Smooth muscle cell (in vitro differentiated cells): ENCODE data around the gene VWC2. TPM values are rescaled to one million over a fixed set of nuclear protein-coding genes. Genes with fewer than 3 reads are reported as not detected.
A peak's percentile ranks its signal among the peaks of the same experiment; 100 is the strongest.

ENCODE experiments used
- DNase-seq: peaks from one replicate; lab custom pipeline; 2025; ENCODE audit not compliant: unreplicated experiment; lab: John Stamatoyannopoulos, UW
- H2AFZ ChIP-seq: fragments of 200-600 bp; sonication (generic); 2 replicates; pipeline ENCODE4 v1.6.0; 2016; ENCODE audit warnings: antibody characterized with exemption, low read depth, mild to moderate bottlenecking
- H3F3A ChIP-seq: fragments of 200-600 bp; sonication (generic); 2 replicates; pipeline ENCODE4 v1.6.0; 2017; ENCODE audit warnings: antibody characterized with exemption, low read depth
- H3K27ac ChIP-seq: fragments of 200-600 bp; sonication (generic); 2 replicates; pipeline ENCODE4 v1.5.1; 2016; ENCODE audit warnings: low read depth, mild to moderate bottlenecking
- H3K27me3 ChIP-seq: fragments of 200-600 bp; sonication (generic); 2 replicates; pipeline ENCODE4 v1.6.1; 2016; ENCODE audit warnings: low read depth, mild to moderate bottlenecking
- H3K36me3 ChIP-seq: fragments of 200-600 bp; sonication (generic); 2 replicates; pipeline ENCODE4 v1.5.1; 2016; ENCODE audit warnings: low read depth
- H3K4me1 ChIP-seq: fragments of 200-600 bp; sonication (generic); 2 replicates; pipeline ENCODE4 v1.5.1; 2016; ENCODE audit warnings: low read depth
- H3K4me2 ChIP-seq: fragments of 200-600 bp; sonication (generic); 2 replicates; pipeline ENCODE4 v1.6.0; 2016; ENCODE audit warnings: mild to moderate bottlenecking
- H3K4me3 ChIP-seq: fragments of 200-600 bp; sonication (generic); 2 replicates; pipeline ENCODE4 v1.5.1; 2016; ENCODE audit warnings: mild to moderate bottlenecking
- H3K79me2 ChIP-seq: fragments of 200-600 bp; sonication (generic); 2 replicates; pipeline ENCODE4 v1.6.0; 2016; ENCODE audit warnings: low read depth, mild to moderate bottlenecking
- H3K9ac ChIP-seq: fragments of 200-600 bp; sonication (generic); 2 replicates; pipeline ENCODE4 v1.6.0; 2016; ENCODE audit warnings: low read depth
- H3K9me3 ChIP-seq: fragments of 200-600 bp; sonication (generic); replicated peaks from 2 replicates; pipeline ENCODE4 v1.5.1; 2016; ENCODE audit warnings: low read depth
- H4K20me1 ChIP-seq: fragments of 200-600 bp; sonication (generic); 2 replicates; pipeline ENCODE4 v1.6.0; 2016; ENCODE audit warnings: low read depth
- WGBS: methylation state at CpG from one replicate; pipeline ENCODE4 v1.1.7; 2016; ENCODE audit warnings: low lambda C conversion rate; 5-methylcytosine and 5-hydroxymethylcytosine counted together
- polyA plus RNA-seq: library from polyadenylated mRNA; unstranded; fragments of >200 nt; fragmentation: Nextera tagmentation; extraction: Ambion mirVana; gene quantifications from 2 replicates; pipeline ENCODE4 v1.2.1, GENCODE V29; 2016
- total RNA-seq: library from RNA; depleted of rRNA; stranded (reverse); fragments of >200 nt; gene quantifications from 2 replicates; pipeline ENCODE4 v1.2.3, GENCODE V29; 2014
- TF ChIP-seq, protein P1 (sequence below): fragments of 200-600 bp; sonication (generic); IDR thresholded peaks from 2 replicates; pipeline ENCODE4 v1.5.1; 2017; ENCODE audit warnings: borderline replicate concordance, mild to moderate bottlenecking, antibody characterized with exemption; ENCODE audit not compliant: insufficient read depth, poor library complexity, severe bottlenecking

Gene VWC2
- not detected in 2 replicates for total RNA-seq
- not detected in 2 replicates for polyA plus RNA-seq

DNA sequence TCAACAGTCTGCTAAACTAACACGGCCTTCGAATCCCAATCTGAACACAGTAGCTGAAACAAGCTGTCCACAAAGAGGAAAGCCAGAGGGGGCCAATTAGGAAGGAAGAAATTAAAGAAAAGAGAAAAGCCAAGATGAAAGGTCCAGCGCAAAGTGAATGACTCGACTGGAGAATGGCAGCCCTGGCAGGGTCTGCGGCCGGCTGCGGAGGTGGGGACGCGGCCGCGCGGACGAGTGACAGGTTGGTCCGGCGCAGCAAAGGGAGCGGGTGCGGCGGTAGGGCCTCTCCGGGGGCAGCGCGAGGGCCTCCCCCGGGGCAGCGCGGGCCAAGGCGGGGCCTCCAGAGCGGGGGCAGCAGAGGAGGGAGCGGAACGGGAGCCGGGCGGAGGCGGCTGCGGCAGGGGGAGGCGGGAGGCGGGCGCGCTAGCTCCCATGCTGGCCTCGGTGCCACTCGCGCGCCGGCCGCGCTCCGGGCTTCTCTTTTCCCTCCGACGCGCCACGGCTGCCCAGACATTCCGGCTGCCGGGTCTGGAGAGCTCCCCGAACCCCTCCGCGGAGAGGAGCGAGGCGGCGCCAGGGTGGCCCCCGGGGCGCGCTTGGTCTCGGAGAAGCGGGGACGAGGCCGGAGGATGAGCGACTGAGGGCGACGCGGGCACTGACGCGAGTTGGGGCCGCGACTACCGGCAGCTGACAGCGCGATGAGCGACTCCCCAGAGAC lies at the start of gene VWC2:
TSS of gene VWC2 (plus strand) at position 421 of the 718 bp plus-strand sequence. CDS start 1,798 bp downstream, outside the sequence.
- Histone ChIP-seq H3K27me3 (peaks cover 98% of the 10 kb centered on the region), H2AFZ (no peak within 1 kb of the TSS), H3K4me3 (peak within 1 kb of the TSS; percentile 44), H3K4me1 (peaks cover 18% of the 10 kb centered on the region), H3K79me2 (no peaks in the 10 kb centered on the region), H4K20me1 (no peaks in the 10 kb centered on the region), H3K9me3 (no peaks in the 10 kb centered on the region), H3K36me3 (no peaks in the 10 kb centered on the region), H3K4me2 (peak within 1 kb of the TSS; percentile 90), H3F3A (no peaks in the 10 kb centered on the region), H3K27ac (no peak within 1 kb of the TSS), H3K9ac (no peak within 1 kb of the TSS)
- no peak for DNase-seq
- 2% methylated on average over 50 of the region's 75 CpGs for WGBS
- TF ChIP-seq, protein P1, sequence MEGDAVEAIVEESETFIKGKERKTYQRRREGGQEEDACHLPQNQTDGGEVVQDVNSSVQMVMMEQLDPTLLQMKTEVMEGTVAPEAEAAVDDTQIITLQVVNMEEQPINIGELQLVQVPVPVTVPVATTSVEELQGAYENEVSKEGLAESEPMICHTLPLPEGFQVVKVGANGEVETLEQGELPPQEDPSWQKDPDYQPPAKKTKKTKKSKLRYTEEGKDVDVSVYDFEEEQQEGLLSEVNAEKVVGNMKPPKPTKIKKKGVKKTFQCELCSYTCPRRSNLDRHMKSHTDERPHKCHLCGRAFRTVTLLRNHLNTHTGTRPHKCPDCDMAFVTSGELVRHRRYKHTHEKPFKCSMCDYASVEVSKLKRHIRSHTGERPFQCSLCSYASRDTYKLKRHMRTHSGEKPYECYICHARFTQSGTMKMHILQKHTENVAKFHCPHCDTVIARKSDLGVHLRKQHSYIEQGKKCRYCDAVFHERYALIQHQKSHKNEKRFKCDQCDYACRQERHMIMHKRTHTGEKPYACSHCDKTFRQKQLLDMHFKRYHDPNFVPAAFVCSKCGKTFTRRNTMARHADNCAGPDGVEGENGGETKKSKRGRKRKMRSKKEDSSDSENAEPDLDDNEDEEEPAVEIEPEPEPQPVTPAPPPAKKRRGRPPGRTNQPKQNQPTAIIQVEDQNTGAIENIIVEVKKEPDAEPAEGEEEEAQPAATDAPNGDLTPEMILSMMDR, result no peak

DNA sequence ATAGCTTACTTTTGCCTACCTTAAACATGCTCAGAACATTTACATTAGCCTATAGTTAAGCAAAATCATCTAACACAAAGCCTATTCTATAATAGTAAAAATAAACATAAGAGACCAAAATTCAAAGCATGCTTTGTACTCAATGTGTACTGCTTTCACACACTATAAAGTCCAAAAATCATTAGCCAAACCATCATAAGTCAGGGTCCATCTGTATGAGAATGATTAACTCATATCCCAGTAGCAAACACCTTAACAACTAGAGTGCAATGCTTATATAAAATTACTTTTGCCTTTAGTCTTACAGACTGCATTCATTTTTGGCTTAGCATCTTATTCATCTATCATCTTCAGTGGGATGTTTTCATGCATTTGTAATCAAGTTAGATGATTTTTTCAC lies 49.4 kb upstream of the VWC2 start:
- Histone ChIP-seq H3K4me2 (no peak overlapping the region), H3F3A (no peaks in the 10 kb centered on the region), H3K79me2 (no peaks in the 10 kb centered on the region), H3K9ac (no peak overlapping the region), H3K36me3 (no peaks in the 10 kb centered on the region), H3K4me3 (no peak overlapping the region), H4K20me1 (no peaks in the 10 kb centered on the region), H3K27me3 (no peaks in the 10 kb centered on the region), H2AFZ (no peak overlapping the region), H3K9me3 (no peaks in the 10 kb centered on the region), H3K27ac (no peak overlapping the region), H3K4me1 (no peaks in the 10 kb centered on the region)
- no peak for DNase-seq
- TF ChIP-seq, protein P1, result no peak

DNA sequence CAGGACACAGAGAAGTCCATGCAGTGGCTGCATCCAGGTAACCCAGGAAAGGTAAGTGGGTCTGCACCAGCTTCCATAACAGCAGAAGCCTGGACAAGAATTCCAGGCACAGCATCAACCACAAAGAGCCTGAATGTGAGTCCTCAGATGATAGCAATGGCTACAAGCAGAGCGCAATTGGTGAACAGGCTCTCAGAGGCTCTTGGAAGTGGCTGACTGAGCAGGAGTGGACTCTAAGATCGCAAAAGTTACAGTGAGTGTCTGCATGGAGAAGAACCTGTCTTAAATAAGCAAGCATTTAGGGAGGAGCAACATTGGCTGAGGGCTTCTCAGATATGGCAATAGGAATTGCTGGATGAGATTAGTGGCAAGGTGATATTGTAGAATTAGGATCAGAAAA lies 41.6 kb upstream of the VWC2 start:
- Histone ChIP-seq H3K9me3 (no peaks in the 10 kb centered on the region), H3K9ac (no peak overlapping the region), H3K27me3 (no peaks in the 10 kb centered on the region), H3K4me3 (no peak overlapping the region), H4K20me1 (no peaks in the 10 kb centered on the region), H3K36me3 (no peaks in the 10 kb centered on the region), H3K4me1 (no peaks in the 10 kb centered on the region), H3F3A (no peaks in the 10 kb centered on the region), H3K4me2 (no peak overlapping the region), H3K27ac (no peak overlapping the region), H2AFZ (no peak overlapping the region), H3K79me2 (no peaks in the 10 kb centered on the region)
- DNase-seq, result no peak
- WGBS, result 50% methylated on average over 2 of the region's 2 CpGs
- TF ChIP-seq, protein P1, result no peak

DNA sequence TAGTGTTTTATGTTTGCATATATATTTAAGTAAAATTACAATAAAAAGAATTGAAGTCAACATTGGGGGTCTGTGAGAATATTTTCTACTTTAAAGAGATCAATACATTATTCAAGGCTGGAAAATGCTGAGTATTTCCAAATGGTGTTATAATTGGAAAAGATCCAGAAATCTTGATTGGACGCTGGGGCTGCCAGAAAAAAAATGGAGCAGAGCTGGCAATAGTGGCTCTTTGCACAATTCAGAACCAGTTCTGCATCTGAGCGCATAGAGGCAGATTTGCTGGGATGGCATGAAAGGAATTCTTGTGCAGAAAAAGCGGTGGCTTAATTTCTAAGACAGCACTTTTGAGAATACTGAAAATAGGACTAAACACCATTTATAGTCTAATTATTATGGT lies 10.8 kb upstream of the VWC2 start:
- Histone ChIP-seq H3K9ac (no peak overlapping the region), H3K27me3 (peaks cover 14% of the 10 kb centered on the region), H3K9me3 (no peaks in the 10 kb centered on the region), H3K36me3 (no peaks in the 10 kb centered on the region), H2AFZ (no peak overlapping the region), H3F3A (no peaks in the 10 kb centered on the region), H3K27ac (no peak overlapping the region), H4K20me1 (no peaks in the 10 kb centered on the region), H3K79me2 (no peaks in the 10 kb centered on the region), H3K4me1 (no peaks in the 10 kb centered on the region), H3K4me3 (no peak overlapping the region), H3K4me2 (no peak overlapping the region)
- 80% methylated on average over 3 of the region's 3 CpGs for WGBS
- TF ChIP-seq, protein P1, result no peak
- DNase-seq, result no peak
